Measurements from ENCODE around the gene GRAMD4. TPM values are rescaled to one million over a fixed set of nuclear protein-coding genes. Genes with fewer than 3 reads are reported as not detected.

The GRAMD4 gene
- total and polyA plus RNA-seq, 3 donors from 2014 or later = 20.8 to 81.5 (median 61.2) TPM

DNA sequence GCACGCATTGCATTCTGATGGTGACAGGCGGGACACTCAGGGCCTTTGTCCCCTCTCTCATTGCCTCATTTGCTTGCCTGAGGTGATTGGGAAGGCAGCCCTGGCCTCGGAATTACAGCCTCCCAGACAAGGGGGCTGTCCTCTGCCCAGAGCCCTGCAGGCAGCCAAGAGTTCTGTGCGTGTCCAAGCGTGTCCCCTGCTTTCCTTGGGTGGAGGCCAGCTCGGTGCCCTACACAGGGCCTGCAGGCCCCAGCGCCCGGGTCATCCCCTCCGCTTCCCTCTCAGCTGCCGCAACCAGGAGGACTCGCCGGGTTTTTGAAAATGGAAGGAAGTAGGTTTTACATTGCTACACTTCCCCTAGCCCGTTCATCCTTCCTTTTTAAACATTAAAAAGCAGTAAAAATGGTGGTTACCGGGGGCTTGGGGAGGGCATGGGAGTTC, 1.9 kb downstream of the GRAMD4 start:
- Histone ChIP-seq H3K36me3 (ENCODE audit: low read depth, missing control alignments) (no peaks in the 10 kb centered on the region), H3K27me3 (no peaks in the 10 kb centered on the region), H3K27ac (no peak overlapping the region), H3K4me3 (no peak overlapping the region), H3K9me3 (no peaks in the 10 kb centered on the region), H3K4me1 (peaks cover 10% of the 10 kb centered on the region)
- DNase-seq = no peak
- TF ChIP-seq, protein P1, sequence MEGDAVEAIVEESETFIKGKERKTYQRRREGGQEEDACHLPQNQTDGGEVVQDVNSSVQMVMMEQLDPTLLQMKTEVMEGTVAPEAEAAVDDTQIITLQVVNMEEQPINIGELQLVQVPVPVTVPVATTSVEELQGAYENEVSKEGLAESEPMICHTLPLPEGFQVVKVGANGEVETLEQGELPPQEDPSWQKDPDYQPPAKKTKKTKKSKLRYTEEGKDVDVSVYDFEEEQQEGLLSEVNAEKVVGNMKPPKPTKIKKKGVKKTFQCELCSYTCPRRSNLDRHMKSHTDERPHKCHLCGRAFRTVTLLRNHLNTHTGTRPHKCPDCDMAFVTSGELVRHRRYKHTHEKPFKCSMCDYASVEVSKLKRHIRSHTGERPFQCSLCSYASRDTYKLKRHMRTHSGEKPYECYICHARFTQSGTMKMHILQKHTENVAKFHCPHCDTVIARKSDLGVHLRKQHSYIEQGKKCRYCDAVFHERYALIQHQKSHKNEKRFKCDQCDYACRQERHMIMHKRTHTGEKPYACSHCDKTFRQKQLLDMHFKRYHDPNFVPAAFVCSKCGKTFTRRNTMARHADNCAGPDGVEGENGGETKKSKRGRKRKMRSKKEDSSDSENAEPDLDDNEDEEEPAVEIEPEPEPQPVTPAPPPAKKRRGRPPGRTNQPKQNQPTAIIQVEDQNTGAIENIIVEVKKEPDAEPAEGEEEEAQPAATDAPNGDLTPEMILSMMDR (IDR thresholded peaks at IDR 0.05) = no peak
- TF ChIP-seq POLR2A (IDR thresholded peaks at IDR 0.05) = no peak
- intact Hi-C loops (cut with DNase I; ENCODE audit: low total_unique reads) = no loop called here
- WGBS, 2 donors = 81 to 87% methylated on average over 9 to 14 of the region's 14 CpGs

DNA sequence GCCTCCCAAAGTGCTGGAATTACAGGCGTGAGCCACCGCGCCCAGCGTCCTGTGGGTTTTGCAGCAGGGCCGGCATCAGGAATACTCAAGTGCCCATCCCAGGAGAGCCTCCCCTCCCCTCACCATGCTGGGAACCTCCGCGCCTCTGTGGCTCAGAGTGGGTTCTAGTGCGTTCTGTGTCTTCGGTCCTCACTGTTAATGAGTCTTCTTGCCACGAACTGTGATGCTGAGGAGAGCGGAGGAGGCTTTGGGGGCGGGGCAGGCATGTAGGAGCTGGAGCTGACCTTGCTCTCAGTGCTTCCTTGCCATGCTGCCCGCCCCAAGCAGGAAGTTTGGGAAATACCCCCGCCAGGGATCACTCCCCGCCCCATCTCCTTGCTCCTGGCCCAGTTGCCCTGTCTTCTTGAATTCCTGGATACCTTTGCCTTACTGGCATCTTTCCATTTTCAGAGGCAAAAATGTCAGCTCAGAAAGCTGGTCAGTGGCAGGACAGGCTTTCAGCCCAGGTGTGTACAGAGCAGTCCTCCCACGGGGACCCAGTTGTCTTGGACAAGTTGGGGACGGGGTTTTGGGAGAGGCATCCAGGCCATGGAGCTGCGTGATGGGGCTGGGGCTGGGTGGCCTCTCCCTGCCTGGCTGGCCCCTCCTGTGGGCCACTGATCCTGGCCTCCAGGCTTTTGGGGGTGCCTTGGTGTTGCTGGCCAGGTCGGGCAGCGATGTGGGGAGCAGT, 5.1 kb downstream of the GRAMD4 start:
- intact Hi-C loops (cut with DNase I; ENCODE audit: low total_unique reads) = no loop called here
- Histone ChIP-seq H3K27ac (no peak overlapping the region), H3K36me3 (ENCODE audit: low read depth, missing control alignments) (no peaks in the 10 kb centered on the region), H3K9me3 (no peaks in the 10 kb centered on the region), H3K4me3 (no peak overlapping the region), H3K27me3 (no peaks in the 10 kb centered on the region), H3K4me1 (no peaks in the 10 kb centered on the region)
- TF ChIP-seq, protein P1 (IDR thresholded peaks at IDR 0.05) = no peak
- no peak for TF ChIP-seq POLR2A (IDR thresholded peaks at IDR 0.05)
- no peak for DNase-seq
- WGBS, 2 donors = 80 to 83% methylated on average over 17 to 20 of the region's 20 CpGs

DNA sequence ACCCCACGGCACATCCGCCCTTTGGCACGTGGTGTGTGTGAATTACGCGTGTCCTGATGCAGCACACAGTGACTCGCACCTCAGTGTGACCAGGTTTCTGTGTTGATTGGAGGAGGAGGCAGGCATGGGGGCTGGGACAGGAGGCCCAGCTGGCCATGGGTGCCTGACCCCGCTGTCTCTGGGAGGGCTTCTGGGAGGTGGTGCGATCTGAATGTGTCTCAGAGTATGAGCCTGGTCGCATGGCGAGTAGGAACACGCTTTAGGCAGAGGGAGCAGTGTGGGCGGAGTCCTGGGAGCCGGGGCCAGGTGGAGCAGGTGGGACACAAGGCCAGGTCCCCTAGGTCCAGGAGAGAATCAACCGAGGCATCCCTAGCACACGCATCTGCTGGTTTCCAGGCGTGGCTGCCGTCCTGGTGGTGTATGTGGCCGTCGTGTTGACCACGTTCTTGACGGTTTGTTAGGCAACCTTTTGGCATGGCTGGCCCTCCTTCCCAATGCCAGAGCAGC, 5.7 kb downstream of the GRAMD4 start:
- H3K4me3 ChIP-seq = no peak overlapping the region
- intact Hi-C loops (cut with DNase I; ENCODE audit: low total_unique reads) = no loop called here
- TF ChIP-seq POLR2A (IDR thresholded peaks at IDR 0.05) = no peak
- TF ChIP-seq, protein P1 (IDR thresholded peaks at IDR 0.05) = no peak
- no peaks in the 10 kb centered on the region for H3K27me3 ChIP-seq
- H3K9me3 ChIP-seq = no peaks in the 10 kb centered on the region
- no peaks in the 10 kb centered on the region for H3K4me1 ChIP-seq
- H3K27ac ChIP-seq = no peak overlapping the region
- 81 to 94% methylated on average over 11 to 16 of the region's 21 CpGs for WGBS, 2 donors
- H3K36me3 ChIP-seq (ENCODE audit: low read depth, missing control alignments) = no peaks in the 10 kb centered on the region
- DNase-seq = no peak

DNA sequence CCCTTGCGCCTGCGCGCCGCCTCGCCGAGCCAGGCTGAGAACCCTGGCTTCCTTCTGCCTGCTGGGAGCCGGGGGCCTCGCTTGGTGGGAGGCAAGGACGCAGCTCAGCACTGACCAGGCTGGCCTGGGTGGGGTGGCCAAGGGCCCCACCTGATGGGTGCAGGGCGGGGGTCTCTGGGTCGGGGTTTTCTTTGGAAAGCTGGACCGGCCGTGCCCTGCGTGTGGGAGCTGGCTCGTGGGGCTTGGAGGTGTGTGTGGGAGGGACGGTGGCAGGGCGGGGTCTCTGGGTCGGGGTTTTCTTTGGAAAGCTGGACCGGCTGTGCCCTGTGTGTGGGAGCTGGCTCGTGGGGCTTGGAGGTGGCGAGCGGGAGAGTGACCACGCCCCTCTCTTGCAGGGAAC, 6.2 kb downstream of the GRAMD4 start:
- H3K4me3 ChIP-seq = no peak overlapping the region
- no peaks in the 10 kb centered on the region for H3K9me3 ChIP-seq
- intact Hi-C loops (cut with DNase I; ENCODE audit: low total_unique reads) = no loop called here
- H3K36me3 ChIP-seq (ENCODE audit: low read depth, missing control alignments) = no peaks in the 10 kb centered on the region
- no peak for DNase-seq
- TF ChIP-seq POLR2A (IDR thresholded peaks at IDR 0.05) = no peak
- TF ChIP-seq, protein P1 (IDR thresholded peaks at IDR 0.05) = no peak
- 84 to 91% methylated on average over 20 to 23 of the region's 23 CpGs for WGBS, 2 donors
- H3K27me3 ChIP-seq = no peaks in the 10 kb centered on the region
- no peak overlapping the region for H3K27ac ChIP-seq
- H3K4me1 ChIP-seq = no peaks in the 10 kb centered on the region

Measured in testis (tissue), 3 donors.